Immature natural killer cell (primary cell): ENCODE measurements around the gene F11. TPM values are rescaled to one million over a fixed set of nuclear protein-coding genes. Genes with fewer than 3 reads are reported as not detected.
"Not testable (repeated sequence)": the region's sequence is repeated elsewhere in the genome, so short reads cannot be mapped to it uniquely, and the experiment has no call there.

Source experiments
- DNase-seq, 3 donors: peaks; one replicate each; pipeline ENCODE4 v3.0.0; 2022; ENCODE audit warnings: mixed read lengths in 1 of 3
- H3K27ac Mint-ChIP-seq, 6 donors: one replicate each; pipeline ENCODE4 v1.8.0; 2020; ENCODE audit warnings: mixed read lengths in 6 of 6, mild to moderate bottlenecking in 5 of 6, inconsistent platforms in 4 of 6, moderate library complexity in 3 of 6
- H3K27me3 Mint-ChIP-seq, 3 donors: one replicate each; pipeline ENCODE4 v1.8.0; 2020 to 2021; ENCODE audit warnings: low read depth in 3 of 3, mild to moderate bottlenecking in 3 of 3, mixed read lengths in 3 of 3, moderate library complexity in 3 of 3, inconsistent platforms in 1 of 3
- H3K36me3 Mint-ChIP-seq, 3 donors: one replicate each; pipeline ENCODE4 v1.8.0; 2020; ENCODE audit warnings: mixed read lengths in 3 of 3, inconsistent platforms in 2 of 3, mild to moderate bottlenecking in 2 of 3
- H3K4me1 Mint-ChIP-seq, 2 donors: one replicate each; pipeline ENCODE4 v1.8.0; 2020; ENCODE audit warnings: inconsistent platforms in 2 of 2, mild to moderate bottlenecking in 2 of 2, mixed read lengths in 2 of 2, moderate library complexity in 1 of 2
- H3K4me3 Mint-ChIP-seq, 5 donors: one replicate each; pipeline ENCODE4 v1.8.0; 2020; ENCODE audit warnings: mild to moderate bottlenecking in 5 of 5, mixed read lengths in 5 of 5, inconsistent platforms in 3 of 5, moderate library complexity in 3 of 5
- H3K9me3 Mint-ChIP-seq, 6 donors: one replicate each; pipeline ENCODE4 v1.8.0; 2020; ENCODE audit warnings: mild to moderate bottlenecking in 6 of 6, mixed read lengths in 6 of 6, inconsistent platforms in 4 of 6, moderate library complexity in 3 of 6
- polyA plus RNA-seq, 3 donors: library from polyadenylated mRNA; unstranded; fragments of 300-500 nt; fragmentation: Illumina TruSeq; gene quantifications; one replicate each; pipeline ENCODE4 v1.2.3, GENCODE V29; 2021

The F11 gene
- polyA plus RNA-seq, 3 donors from 2014 or later = not detected

DNA sequence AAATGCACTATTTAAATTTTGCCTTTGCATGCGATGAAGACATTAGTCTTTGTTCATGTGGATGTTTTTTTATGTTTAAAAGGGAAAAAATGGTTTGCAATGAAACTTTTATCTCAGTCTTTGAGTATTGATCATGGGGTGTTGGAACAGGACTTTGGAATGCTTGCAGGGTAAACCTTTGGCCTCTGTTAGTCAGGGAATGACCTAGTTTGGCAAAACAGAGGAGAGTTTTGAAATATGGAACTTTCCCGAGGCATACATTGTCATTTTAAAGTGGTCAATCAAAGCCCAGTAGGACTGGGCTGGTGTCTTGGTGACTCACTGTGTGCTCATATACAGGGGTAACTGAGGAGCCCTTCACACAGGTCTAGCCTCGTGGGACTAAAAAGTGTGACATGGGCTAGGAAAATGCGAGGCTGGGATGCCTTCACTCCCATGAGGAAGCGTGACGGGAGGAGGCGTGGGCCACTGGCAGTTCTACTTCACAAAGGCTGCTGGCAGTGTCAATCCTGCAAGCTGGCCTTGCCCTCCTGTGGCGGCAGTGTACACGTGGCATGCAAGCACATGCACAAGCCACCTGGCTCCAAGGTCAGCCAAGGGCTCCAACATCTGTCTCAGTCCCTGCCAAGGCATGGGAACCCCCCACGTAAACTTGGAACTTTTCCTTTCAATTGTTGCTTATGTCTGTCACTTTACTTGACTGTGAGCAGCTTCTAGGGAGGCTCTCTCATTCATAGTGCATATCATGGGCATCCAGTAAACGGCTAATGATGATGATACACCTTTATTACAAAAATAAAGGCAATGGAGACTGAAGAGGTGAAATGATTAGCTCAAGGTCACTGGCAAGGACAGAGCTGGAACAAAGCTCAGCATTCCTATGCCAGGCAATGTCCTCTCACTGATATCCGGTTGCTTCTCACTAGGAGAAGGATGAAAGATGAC, 5.2 kb upstream of the F11 start:
- peaks cover 5 to 12% (median 9%) of the 10 kb centered on the region in 3 donors for H3K36me3 Mint-ChIP-seq
- H3K4me3 Mint-ChIP-seq = no peak overlapping the region
- no peak for DNase-seq
- H3K27ac Mint-ChIP-seq = no peak overlapping the region
- H3K27me3 Mint-ChIP-seq = peaks cover 0 to 6% (median 5%) of the 10 kb centered on the region in 3 donors
- no peaks in the 10 kb centered on the region for H3K4me1 Mint-ChIP-seq
- peaks cover 0 to 2% (median 0%) of the 10 kb centered on the region in 6 donors for H3K9me3 Mint-ChIP-seq

DNA sequence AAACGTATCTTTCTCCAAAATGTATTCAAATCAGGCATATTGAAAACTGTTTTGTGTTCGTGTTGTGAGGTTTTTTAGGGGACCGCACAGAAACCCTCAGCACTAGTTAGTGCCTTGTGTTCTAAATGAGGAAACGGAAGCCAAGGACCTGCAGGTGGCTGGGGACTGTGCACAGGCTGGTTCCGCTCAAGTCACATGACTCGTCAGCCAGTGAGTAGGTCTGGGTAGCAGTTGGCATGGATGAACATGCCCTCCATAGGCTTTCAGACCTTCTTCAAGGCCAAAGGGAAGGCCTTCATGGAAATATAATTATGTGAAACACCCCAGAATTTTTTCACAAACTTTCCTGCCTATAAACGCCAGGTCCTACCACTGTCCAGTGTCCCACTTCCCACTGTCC, 1.3 kb upstream of the F11 start:
- peaks cover 0 to 4% (median 0%) of the 10 kb centered on the region in 6 donors for H3K9me3 Mint-ChIP-seq

DNA sequence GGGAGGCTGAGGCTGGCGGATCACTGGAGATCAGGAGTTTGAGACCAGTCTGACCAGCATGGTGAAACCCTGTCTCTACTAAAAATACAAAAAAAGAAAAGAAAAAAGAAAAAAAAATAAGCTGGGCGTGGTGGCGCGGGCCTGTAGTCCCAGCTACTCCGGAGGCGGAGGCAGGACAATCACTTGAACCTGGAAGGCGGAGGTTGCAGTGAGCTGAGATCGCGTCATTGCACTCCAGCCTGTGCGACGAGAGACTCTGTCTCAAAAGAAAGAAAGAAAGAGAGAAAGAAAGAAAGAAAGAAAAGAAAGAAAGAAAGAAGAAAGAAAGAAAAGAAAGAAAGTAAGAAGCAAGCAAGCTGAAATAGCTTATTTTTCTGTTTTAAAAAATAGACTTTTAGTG, 739 bp upstream of the F11 start:
- peaks cover 2 to 10% (median 6%) of the 10 kb centered on the region in 3 donors for H3K27me3 Mint-ChIP-seq
- not testable (repeated sequence) for H3K4me3 Mint-ChIP-seq, H3K27ac Mint-ChIP-seq, H3K9me3 Mint-ChIP-seq, H3K4me1 Mint-ChIP-seq, H3K36me3 Mint-ChIP-seq, DNase-seq

More for the DNA sequence above, 1.3 kb upstream of the F11 start:
- Mint-ChIP-seq H3K27ac (no peak overlapping the region), H3K27me3 (peaks cover 2 to 10% (median 6%) of the 10 kb centered on the region in 3 donors), H3K4me1 (no peaks in the 10 kb centered on the region), H3K36me3 (no peaks in the 10 kb centered on the region), H3K4me3 (no peak overlapping the region)
- no peak for DNase-seq

DNA sequence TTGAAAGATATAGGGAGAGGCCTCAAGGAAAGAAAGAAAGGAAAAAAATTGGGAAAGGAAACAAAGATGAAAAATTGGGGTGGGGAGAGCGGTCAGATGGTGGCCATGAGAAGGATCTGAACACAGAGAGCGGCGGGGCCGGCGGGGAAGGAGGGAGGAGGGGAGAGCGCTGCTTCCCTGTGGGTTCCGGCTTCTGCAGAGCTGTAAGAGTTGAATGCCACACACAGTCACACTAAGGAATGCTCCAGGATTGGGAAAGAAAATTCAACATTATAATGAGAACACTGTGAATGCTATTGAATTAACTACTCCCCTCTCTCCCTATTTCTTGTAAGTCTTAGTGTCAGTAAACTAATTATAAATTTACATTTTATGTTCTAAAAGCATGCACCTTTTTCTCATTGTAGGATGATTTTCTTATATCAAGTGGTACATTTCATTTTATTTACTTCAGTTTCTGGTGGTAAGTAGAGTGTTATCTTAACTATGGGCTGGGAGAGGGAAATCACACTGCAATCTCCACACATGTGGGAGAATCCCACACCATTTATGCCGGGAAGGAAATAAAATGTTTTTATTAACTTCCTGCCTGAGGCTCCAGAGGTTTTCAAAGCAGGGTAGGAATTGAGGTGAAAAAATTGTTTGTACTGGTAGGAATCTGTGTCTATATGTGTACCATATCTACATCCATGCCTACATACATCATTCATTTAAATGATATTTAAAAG, 904 bp downstream of the F11 start:
- Mint-ChIP-seq H3K36me3 (no peaks in the 10 kb centered on the region), H3K27ac (no peak overlapping the region), H3K4me1 (no peaks in the 10 kb centered on the region), H3K27me3 (peaks cover 2 to 10% (median 6%) of the 10 kb centered on the region in 3 donors), H3K9me3 (peaks cover 0 to 4% (median 0%) of the 10 kb centered on the region in 6 donors), H3K4me3 (no peak overlapping the region)
- no peak for DNase-seq

DNA sequence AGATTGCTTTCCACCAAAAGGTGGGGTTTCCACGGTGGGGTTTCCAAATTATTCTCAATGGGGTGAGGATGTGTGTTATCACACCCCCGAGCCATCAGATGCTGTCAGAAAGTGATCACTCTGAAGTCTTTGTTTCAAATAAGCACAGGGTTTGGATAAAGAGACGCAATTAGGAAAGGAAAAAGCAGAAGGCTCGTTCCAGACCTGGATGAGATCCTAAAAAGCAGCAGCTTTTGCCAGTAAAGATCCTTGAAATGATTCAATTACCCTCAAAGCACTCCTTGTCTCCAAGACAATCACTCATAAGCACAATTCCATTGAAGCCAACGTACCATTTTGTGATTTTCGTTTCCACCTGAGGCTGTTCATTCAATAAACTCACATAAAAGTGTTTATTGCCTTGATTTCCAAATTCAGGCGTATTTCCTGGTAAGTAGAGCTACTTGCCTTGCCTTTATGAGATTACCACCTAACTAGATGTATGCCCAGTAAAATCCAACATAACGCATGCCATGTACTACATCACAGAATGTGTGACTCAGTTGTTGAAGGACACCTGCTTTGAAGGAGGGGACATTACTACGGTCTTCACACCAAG, 5.2 kb downstream of the F11 start:
- H3K4me1 Mint-ChIP-seq = no peaks in the 10 kb centered on the region
- no peak overlapping the region for H3K27ac Mint-ChIP-seq
- DNase-seq = no peak
- peaks cover 0 to 2% (median 0%) of the 10 kb centered on the region in 6 donors for H3K9me3 Mint-ChIP-seq
- peaks cover 0 to 7% (median 2%) of the 10 kb centered on the region in 3 donors for H3K27me3 Mint-ChIP-seq
- H3K36me3 Mint-ChIP-seq = no peaks in the 10 kb centered on the region
- H3K4me3 Mint-ChIP-seq = no peak overlapping the region

DNA sequence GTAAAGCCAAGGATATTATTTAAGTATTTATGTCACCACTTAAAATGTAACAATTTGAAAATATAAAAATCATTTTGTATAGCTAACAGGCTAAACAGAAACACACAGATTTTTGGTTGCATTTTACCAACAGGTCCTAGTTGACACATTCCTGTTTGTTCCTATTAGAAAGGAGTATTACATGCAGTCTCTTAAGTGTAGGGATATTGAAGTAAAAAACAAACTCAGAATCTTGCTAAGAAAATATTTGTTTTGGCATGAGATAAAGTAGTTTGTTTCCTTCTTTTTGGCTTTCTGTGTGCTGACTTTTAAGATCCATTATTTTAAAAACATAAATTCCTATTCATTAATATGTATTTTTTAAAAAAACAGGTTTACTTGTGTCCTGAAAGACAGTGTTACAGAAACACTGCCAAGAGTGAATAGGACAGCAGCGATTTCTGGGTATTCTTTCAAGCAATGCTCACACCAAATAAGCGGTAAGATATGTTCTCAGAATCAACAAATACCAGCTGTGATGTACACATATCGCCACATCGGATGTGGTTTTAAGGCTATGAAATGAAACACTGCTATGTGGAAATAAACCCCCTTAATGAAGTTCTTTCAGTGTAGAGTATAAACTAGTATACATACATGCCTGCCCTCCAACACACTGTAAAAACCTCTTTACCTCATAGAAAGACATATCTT, 6.9 kb downstream of the F11 start:
- Mint-ChIP-seq H3K4me1 (no peaks in the 10 kb centered on the region), H3K9me3 (no peaks in the 10 kb centered on the region), H3K36me3 (no peaks in the 10 kb centered on the region), H3K27ac (no peak overlapping the region), H3K4me3 (no peak overlapping the region), H3K27me3 (peaks cover 0 to 7% (median 3%) of the 10 kb centered on the region in 3 donors)
- DNase-seq = no peak

DNA sequence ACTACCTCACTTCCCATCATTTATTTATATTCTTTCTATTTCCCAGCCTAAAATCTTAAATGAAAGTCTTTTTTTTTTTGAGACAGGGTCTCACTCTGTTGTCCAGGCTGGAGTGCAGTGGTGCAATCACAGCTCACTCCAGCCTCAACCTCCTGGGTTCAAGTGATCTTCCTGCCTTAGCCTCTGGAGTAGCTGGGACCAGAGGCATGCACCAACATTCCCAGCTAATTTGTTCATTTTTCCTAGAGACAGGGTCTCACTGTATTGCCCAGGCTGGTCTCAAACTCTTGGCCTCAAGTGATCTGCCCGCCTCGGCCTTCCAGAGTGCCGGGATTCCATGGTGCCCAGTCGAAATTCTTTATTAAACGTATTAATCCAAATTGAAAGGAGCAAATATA, 7.4 kb downstream of the F11 start:
- not testable (repeated sequence) for DNase-seq, H3K27me3 Mint-ChIP-seq, H3K4me3 Mint-ChIP-seq, H3K4me1 Mint-ChIP-seq, H3K9me3 Mint-ChIP-seq, H3K27ac Mint-ChIP-seq, H3K36me3 Mint-ChIP-seq

DNA sequence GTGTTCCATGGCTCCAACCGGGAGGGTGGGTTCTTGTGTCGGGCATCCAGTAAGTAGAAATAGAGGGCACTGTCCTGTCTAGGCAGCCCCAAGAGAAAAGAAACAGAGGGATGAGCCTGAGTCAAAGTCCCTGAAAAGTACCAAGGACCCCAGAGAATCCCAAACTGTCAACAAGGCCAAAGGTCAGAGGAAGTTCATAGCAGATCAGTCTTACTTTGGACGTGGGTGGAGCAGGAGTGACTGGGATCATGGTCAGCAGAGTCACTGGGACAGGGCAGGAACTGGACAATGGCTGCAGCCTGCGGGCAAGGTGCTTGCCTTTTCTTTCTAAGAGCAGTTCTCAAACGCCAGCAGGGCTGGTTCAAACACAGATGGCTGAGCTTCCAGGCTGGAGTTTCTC, 17.3 kb downstream of the F11 start:
- Mint-ChIP-seq H3K36me3 (no peaks in the 10 kb centered on the region), H3K4me1 (no peaks in the 10 kb centered on the region), H3K27me3 (peaks cover 1 to 6% (median 5%) of the 10 kb centered on the region in 3 donors), H3K9me3 (peaks cover 0 to 2% (median 0%) of the 10 kb centered on the region in 6 donors), H3K4me3 (no peak overlapping the region), H3K27ac (no peak overlapping the region)
- DNase-seq = no peak

DNA sequence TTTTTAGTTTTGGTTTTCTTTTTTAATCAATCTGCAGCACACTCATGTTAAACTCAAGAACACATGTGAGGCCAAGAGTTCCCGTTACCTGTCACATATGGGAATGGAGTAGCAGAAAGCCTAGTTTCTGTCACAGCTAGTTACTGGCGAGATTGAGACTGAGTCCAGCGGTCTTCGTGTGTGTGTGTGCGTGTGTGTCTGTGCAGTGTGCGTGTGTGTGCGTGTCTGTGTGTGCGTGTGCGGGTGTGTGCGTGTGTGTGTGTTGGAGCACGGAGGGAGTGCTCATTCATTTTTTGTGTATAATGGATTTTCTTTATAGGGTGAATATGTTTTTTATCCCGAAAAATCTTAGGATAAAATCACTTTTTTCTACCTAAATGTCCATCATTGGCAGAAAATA, 19.2 kb downstream of the F11 start:
- Mint-ChIP-seq H3K27me3 (peaks cover 0 to 9% (median 5%) of the 10 kb centered on the region in 3 donors), H3K36me3 (no peaks in the 10 kb centered on the region), H3K9me3 (peaks cover 0 to 2% (median 0%) of the 10 kb centered on the region in 6 donors)

DNA sequence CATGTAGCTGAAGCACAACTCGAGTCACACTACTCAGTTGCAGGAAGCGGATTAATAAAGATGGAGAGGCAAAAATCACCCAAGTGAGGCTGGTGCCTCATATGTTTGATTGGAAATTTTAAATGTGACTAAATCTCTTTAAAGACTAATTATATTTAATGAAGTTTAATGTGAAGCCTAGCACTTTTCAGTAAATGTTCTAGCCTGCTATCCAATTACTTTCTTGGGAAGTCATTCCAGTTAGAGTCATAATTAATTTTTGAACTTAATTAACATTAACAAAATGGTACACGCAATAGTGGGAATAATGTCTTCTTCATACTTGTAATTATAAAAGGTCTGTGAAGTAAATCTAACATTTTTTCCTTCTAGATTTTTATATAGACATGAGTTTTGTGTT, 20.6 kb downstream of the F11 start:
- H3K27me3 Mint-ChIP-seq = peaks cover 3 to 8% (median 7%) of the 10 kb centered on the region in 3 donors
- peaks cover 0 to 2% (median 0%) of the 10 kb centered on the region in 6 donors for H3K9me3 Mint-ChIP-seq
- H3K27ac Mint-ChIP-seq = no peak overlapping the region

More for the DNA sequence above, 19.2 kb downstream of the F11 start:
- DNase-seq = no peak
- Mint-ChIP-seq H3K27ac (no peak overlapping the region), H3K4me1 (no peaks in the 10 kb centered on the region), H3K4me3 (no peak overlapping the region)

DNA sequence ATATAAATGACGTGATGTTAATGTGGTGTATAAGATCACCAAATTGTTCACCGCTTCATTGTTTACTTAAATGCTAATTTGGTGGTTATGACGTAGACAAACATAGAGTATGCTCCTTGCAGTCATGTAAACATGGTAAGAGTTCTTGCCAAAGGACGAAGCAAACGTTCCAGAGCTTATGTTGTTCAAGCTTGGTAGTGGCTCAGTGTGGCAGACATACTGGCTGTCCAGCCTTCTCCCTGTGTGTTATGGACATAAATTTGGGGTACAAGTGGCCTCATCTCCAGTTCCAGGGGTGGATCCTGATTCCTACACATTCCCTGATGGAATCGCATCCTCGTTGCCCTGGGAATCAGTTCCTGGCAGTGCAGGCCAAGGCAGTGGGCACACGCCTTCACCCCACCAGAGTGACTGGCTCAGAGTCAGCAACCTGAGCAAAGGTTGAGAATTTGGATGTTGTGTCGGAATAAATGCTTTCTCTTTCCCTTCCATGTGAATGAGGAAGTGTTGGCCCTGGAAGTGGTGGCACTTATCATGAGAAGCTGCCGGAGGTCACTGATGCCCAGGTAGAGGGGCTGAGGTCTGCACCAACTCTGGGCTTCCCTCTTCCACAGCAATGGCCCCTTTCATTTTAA, 25.4 kb downstream of the F11 start:
- peaks cover 4 to 12% (median 6%) of the 10 kb centered on the region in 3 donors for H3K27me3 Mint-ChIP-seq
- no peaks in the 10 kb centered on the region for H3K9me3 Mint-ChIP-seq
- no peak for DNase-seq
- no peak overlapping the region for H3K4me3 Mint-ChIP-seq
- no peaks in the 10 kb centered on the region for H3K4me1 Mint-ChIP-seq
- H3K27ac Mint-ChIP-seq = no peak overlapping the region
- H3K36me3 Mint-ChIP-seq = no peaks in the 10 kb centered on the region

More for the DNA sequence above, 20.6 kb downstream of the F11 start:
- no peak overlapping the region for H3K4me3 Mint-ChIP-seq
- DNase-seq = no peak
- no peaks in the 10 kb centered on the region for H3K4me1 Mint-ChIP-seq
- no peaks in the 10 kb centered on the region for H3K36me3 Mint-ChIP-seq

DNA sequence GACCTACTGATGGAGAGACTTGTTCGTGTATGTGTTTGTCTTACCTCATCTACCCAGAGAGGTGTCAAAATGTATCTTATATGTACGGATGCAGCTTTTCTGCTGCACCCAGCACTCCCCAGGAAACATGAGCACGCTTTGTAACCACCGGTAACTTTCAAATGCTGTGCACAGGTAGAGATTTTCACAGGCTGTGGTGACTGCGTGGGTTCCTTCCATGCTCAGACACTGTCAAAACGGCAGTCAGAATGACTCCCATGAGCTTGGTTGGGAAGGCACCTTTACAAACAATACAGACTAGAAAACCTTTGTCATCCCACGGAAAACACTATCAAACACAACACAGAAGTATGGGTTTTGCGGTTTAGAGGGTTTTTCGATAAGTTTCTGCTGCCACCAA, 28.2 kb downstream of the F11 start:
- Mint-ChIP-seq H3K27ac (no peak overlapping the region), H3K36me3 (peaks cover 0 to 3% (median 0%) of the 10 kb centered on the region in 3 donors), H3K4me1 (no peaks in the 10 kb centered on the region), H3K27me3 (peaks cover 7 to 16% (median 9%) of the 10 kb centered on the region in 3 donors), H3K4me3 (no peak overlapping the region), H3K9me3 (no peaks in the 10 kb centered on the region)
- DNase-seq = no peak

DNA sequence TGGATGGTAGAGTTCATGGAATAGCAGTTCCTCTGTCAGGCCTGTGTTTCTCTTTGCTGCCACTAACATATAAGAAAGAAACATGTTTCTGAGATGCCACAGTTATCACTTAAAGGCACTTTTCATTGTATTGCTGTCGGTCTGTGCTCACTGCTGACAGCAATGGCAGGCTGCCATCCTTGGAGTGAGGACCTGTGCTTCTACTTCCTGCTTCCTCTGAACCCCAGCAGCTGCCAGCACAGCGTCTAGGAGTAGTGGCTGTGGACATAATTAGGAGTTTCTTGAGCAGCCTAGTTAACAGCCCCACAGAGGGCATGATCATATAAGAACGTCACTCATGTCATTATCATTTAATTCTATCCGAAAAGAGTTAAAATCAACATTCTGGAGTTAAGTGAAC, 30.5 kb downstream of the F11 start:
- no peak for DNase-seq
- Mint-ChIP-seq H3K27ac (no peak overlapping the region), H3K36me3 (peaks cover 0 to 3% (median 0%) of the 10 kb centered on the region in 3 donors), H3K4me3 (no peak overlapping the region), H3K9me3 (no peaks in the 10 kb centered on the region), H3K27me3 (peaks cover 6 to 14% (median 8%) of the 10 kb centered on the region in 3 donors), H3K4me1 (no peaks in the 10 kb centered on the region)
